ENCODE data around the gene KLHL12. TPM values are rescaled to one million over a fixed set of nuclear protein-coding genes. Genes with fewer than 3 reads are reported as not detected.

KLHL12 gene
- total RNA-seq, 1 experiment from 2014 or later, result 29.6 TPM

- TSS peak; percentile 84 for BruUV-seq (replicated peaks)
- intact Hi-C loops (cut with micrococcal nuclease; ENCODE audit: unreplicated experiment), result loop anchor here (1.0 to 2.0 kb wide), 2 partner anchors 28 to 78 kb away; partner anchors contain the start of gene PCAT6
- Histone ChIP-seq H3K36me3 (ENCODE audit: low read depth) (no peaks in the 10 kb centered on the region), H3K9me2 (ENCODE audit: insufficient read depth) (no peaks in the 10 kb centered on the region), H3K9me3 (ENCODE audit: insufficient read depth, low read depth) (no peaks in the 10 kb centered on the region), H3K4me1 (replicated peaks; ENCODE audit: insufficient read depth) (peaks cover 16% of the 10 kb centered on the region), H3K4me2 (peak within 1 kb of the TSS; percentile 83), H4K20me1 (ENCODE audit: insufficient read depth) (peaks cover 4% of the 10 kb centered on the region; the same call in 1 of the 2 replicates), H3K27me3 (ENCODE audit: insufficient read depth, low read depth) (no peaks in the 10 kb centered on the region), H2AFZ (peak within 1 kb of the TSS; percentile 94), H3K4me3 (peak within 1 kb of the TSS; percentile 89), H3F3A (ENCODE audit: insufficient read depth, low read depth) (peaks cover 17% of the 10 kb centered on the region; the same call in 1 of the 2 replicates), H3K27ac (peak within 1 kb of the TSS; percentile 70), H3K79me2 (ENCODE audit: low read depth) (peaks cover 27% of the 10 kb centered on the region)
- ChIA-PET POLR2A (ENCODE audit: unreplicated experiment) (interaction anchor here (0.5 to 0.8 kb wide), 9 partner anchors 28 to 689 kb away, joined by 3 to 10 read pairs (median 3); no protein-coding TSS in a partner anchor), CTCF (interaction anchor here (0.6 kb wide), 1 partner anchor 310 kb away, joined by 5 read pairs; no protein-coding TSS in a partner anchor)
- DNase-seq, result peak; percentile 90 to 97
- TF ChIP-seq CTCF (conservative IDR thresholded peaks at IDR 0.05), result no peak
- no peak for TF ChIP-seq EZH2 (IDR thresholded peaks at IDR 0.05; ENCODE audit: low read depth)
Observed at GRCh38 chr1:202888531-202889360, 38.3 kb downstream of the KLHL12 start, which contains the start of gene RABIF. Gene RABIF, minus strand, starts transcription at chr1:202889149. Its CDS starts 51 bp downstream, at chr1:202889098.

DNA sequence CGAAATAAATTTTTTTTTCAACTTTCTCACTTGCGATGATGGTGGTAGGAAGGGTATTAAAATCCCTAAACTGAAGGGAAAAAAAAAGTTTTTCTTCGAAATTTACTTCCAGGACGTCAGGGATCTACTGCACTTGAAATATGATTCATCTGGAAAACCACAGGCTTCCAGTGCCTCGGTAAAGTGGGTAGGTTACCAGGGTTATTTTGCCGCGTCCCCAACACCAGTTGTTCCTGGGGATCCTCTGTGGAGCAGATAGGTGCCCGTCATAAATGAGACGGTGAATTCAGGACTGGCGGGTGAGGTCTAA lies 38.9 kb downstream of the KLHL12 start:
- TF ChIP-seq CTCF (conservative IDR thresholded peaks at IDR 0.05) (no peak), EZH2 (IDR thresholded peaks at IDR 0.05; ENCODE audit: low read depth) (no peak)
- no peaks in the 10 kb centered on the region for H3K9me2 ChIP-seq (ENCODE audit: insufficient read depth)
- H3K4me3 ChIP-seq, result peak overlapping the region; percentile 89
- H3K4me2 ChIP-seq, result peak overlapping the region; percentile 83
- H3K4me1 ChIP-seq (replicated peaks; ENCODE audit: insufficient read depth), result peaks cover 16% of the 10 kb centered on the region
- intact Hi-C loops (cut with micrococcal nuclease; ENCODE audit: unreplicated experiment), result loop anchor here (1.0 to 2.0 kb wide), 2 partner anchors 27 to 78 kb away; partner anchors contain the start of gene PCAT6
- peak overlapping the region; percentile 94 for H2AFZ ChIP-seq
- BruUV-seq (replicated peaks), result no TSS peak
- H4K20me1 ChIP-seq (ENCODE audit: insufficient read depth), result peaks cover 8% of the 10 kb centered on the region
- no peaks in the 10 kb centered on the region for H3K9me3 ChIP-seq (ENCODE audit: insufficient read depth, low read depth)
- DNase-seq, result no peak
- H3K36me3 ChIP-seq (ENCODE audit: low read depth), result no peaks in the 10 kb centered on the region
- H3F3A ChIP-seq (ENCODE audit: insufficient read depth, low read depth), result peaks cover 17% of the 10 kb centered on the region; the same call in 1 of the 2 replicates
- peaks cover 27% of the 10 kb centered on the region for H3K79me2 ChIP-seq (ENCODE audit: low read depth)
- H3K27ac ChIP-seq, result peak overlapping the region; percentile 70
- no peaks in the 10 kb centered on the region for H3K27me3 ChIP-seq (ENCODE audit: insufficient read depth, low read depth)
- ChIA-PET CTCF (interaction anchor here (0.6 kb wide), 1 partner anchor 310 kb away, joined by 5 read pairs; no protein-coding TSS in a partner anchor), POLR2A (ENCODE audit: unreplicated experiment) (interaction anchor here (0.5 to 0.8 kb wide), 5 partner anchors 28 to 688 kb away, joined by 3 to 4 read pairs (median 3); no protein-coding TSS in a partner anchor)

DNA sequence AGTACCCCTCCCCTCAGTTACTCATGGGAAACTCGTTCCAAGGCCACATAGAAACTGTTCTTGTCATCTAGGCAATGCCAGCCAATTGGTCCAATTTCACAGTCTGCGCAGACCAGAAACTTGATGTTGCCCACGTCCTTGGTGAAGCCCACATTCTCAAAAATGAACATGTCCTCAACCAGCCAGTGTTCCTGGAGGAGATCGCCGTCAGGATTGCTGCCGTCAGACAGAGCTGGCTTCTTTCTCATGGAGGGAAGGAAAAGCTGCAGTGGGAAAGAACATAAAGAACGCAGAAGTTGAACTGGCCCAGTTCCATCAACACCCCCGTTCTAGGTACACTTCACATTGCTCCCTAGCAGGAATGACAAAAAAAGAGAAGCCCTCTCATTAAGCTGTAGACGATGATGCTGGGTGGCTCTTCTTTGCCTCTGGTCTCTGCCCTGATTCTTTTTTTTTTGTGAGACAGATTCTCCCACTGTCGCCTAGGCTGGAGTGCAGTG lies 46.0 kb downstream of the KLHL12 start:
- Histone ChIP-seq H3K27me3 (ENCODE audit: insufficient read depth, low read depth) (no peaks in the 10 kb centered on the region), H3K27ac (no peak overlapping the region), H3K9me2 (ENCODE audit: insufficient read depth) (no peaks in the 10 kb centered on the region), H4K20me1 (ENCODE audit: insufficient read depth) (peaks cover 8% of the 10 kb centered on the region), H3F3A (ENCODE audit: insufficient read depth, low read depth) (peaks cover 4% of the 10 kb centered on the region; the same call in 1 of the 2 replicates), H3K4me2 (no peak overlapping the region), H3K79me2 (ENCODE audit: low read depth) (peaks cover 9% of the 10 kb centered on the region; the same call in 1 of the 2 replicates), H2AFZ (no peak overlapping the region), H3K4me3 (no peak overlapping the region), H3K4me1 (replicated peaks; ENCODE audit: insufficient read depth) (no peaks in the 10 kb centered on the region), H3K9me3 (ENCODE audit: insufficient read depth, low read depth) (no peaks in the 10 kb centered on the region), H3K36me3 (ENCODE audit: low read depth) (peaks cover 5% of the 10 kb centered on the region; the same call in 1 of the 2 replicates)
- no peak for TF ChIP-seq EZH2 (IDR thresholded peaks at IDR 0.05; ENCODE audit: low read depth)
- no peak for TF ChIP-seq CTCF (conservative IDR thresholded peaks at IDR 0.05)
- ChIA-PET CTCF (interaction anchor here (0.6 kb wide), 2 partner anchors 11 to 240 kb away, joined by 4 to 5 read pairs; no protein-coding TSS in a partner anchor), POLR2A (ENCODE audit: unreplicated experiment) (no interaction called here)
- BruUV-seq (replicated peaks), result no TSS peak
- intact Hi-C loops (cut with micrococcal nuclease; ENCODE audit: unreplicated experiment), result no loop called here
- DNase-seq, result no peak

Measured in PC-9 (cell line).